GM23338 (cell line): Measurements from ENCODE around the gene CTDSPL. TPM values are rescaled to one million over a fixed set of nuclear protein-coding genes. Genes with fewer than 3 reads are reported as not detected.

Experiments
- ATAC-seq: fragments of 200-7000 bp; cut with Tn5 transposase; 3 replicates; pipeline ENCODE4 v1.9.1; 2020
- DNase-seq: peaks from one replicate; pipeline ENCODE4 v3.0.0-alpha.2; 2015; ENCODE audit warnings: low spot score
- H2AFZ ChIP-seq: fragments of 200-600 bp; sonication (generic); 2 replicates; pipeline ENCODE4 v1.8.0; 2016; ENCODE audit warnings: antibody characterized with exemption, mild to moderate bottlenecking, moderate library complexity
- H3F3A ChIP-seq: fragments of 200-600 bp; sonication (generic); replicated peaks from 2 replicates; pipeline ENCODE4 v1.8.0; 2017; ENCODE audit warnings: antibody characterized with exemption, mixed run types, low read depth
- H3K27ac ChIP-seq: fragments of 200-600 bp; sonication (generic); 2 replicates; pipeline ENCODE4 v1.6.1; 2016; ENCODE audit warnings: low read depth
- H3K27me3 ChIP-seq: fragments of 200-600 bp; sonication (generic); 2 replicates; pipeline ENCODE4 v1.8.0; 2016; ENCODE audit warnings: mild to moderate bottlenecking, mixed run types, moderate library complexity; ENCODE audit not compliant: insufficient read depth
- H3K36me3 ChIP-seq: fragments of 200-600 bp; sonication (generic); 2 replicates; pipeline ENCODE4 v1.8.0; 2016; ENCODE audit warnings: mild to moderate bottlenecking; ENCODE audit not compliant: insufficient read depth
- H3K4me1 ChIP-seq: fragments of 200-600 bp; sonication (generic); 2 replicates; pipeline ENCODE4 v1.8.0; 2016; ENCODE audit warnings: mild to moderate bottlenecking, moderate library complexity; ENCODE audit not compliant: insufficient read depth
- H3K4me2 ChIP-seq: fragments of 200-600 bp; sonication (generic); 2 replicates; pipeline ENCODE4 v1.7.1; 2017; ENCODE audit warnings: mixed run types
- H3K4me3 ChIP-seq: fragments of 200-600 bp; sonication (generic); 2 replicates; pipeline ENCODE4 v1.6.1; 2016; ENCODE audit warnings: mixed run types
- H3K79me2 ChIP-seq: fragments of 200-600 bp; sonication (generic); replicated peaks from 2 replicates; pipeline ENCODE4 v1.8.0; 2017; ENCODE audit warnings: mild to moderate bottlenecking; ENCODE audit not compliant: insufficient read depth
- H3K9me2 ChIP-seq: fragments of 200-600 bp; sonication (generic); 2 replicates; pipeline ENCODE4 v1.8.0; 2017; ENCODE audit not compliant: insufficient read depth
- H4K20me1 ChIP-seq: fragments of 200-600 bp; sonication (generic); replicated peaks from 2 replicates; pipeline ENCODE4 v1.8.0; 2017; ENCODE audit warnings: mild to moderate bottlenecking; ENCODE audit not compliant: insufficient read depth
- H3K27ac Mint-ChIP-seq: 2 replicates; pipeline ENCODE4 v1.8.0; 2020; ENCODE audit warnings: inconsistent platforms, mild to moderate bottlenecking, moderate library complexity, mixed read lengths
- H3K27me3 Mint-ChIP-seq: 3 replicates; pipeline ENCODE4 v1.8.0; 2022; ENCODE audit warnings: low read depth, mild to moderate bottlenecking, moderate library complexity, mixed read lengths, inconsistent platforms; ENCODE audit not compliant: insufficient read depth, poor library complexity
- H3K36me3 Mint-ChIP-seq: 3 replicates; pipeline ENCODE4 v1.8.0; 2021; ENCODE audit warnings: low read depth, mild to moderate bottlenecking, inconsistent platforms, moderate library complexity, mixed read lengths
- H3K4me1 Mint-ChIP-seq: 3 replicates; pipeline ENCODE4 v1.8.0; 2020; ENCODE audit warnings: mild to moderate bottlenecking, inconsistent platforms, mixed read lengths
- H3K4me3 Mint-ChIP-seq: 3 replicates; pipeline ENCODE4 v1.8.0; 2021; ENCODE audit warnings: moderate library complexity, mild to moderate bottlenecking, inconsistent platforms, mixed read lengths
- H3K9me3 Mint-ChIP-seq: 3 replicates; pipeline ENCODE4 v1.8.0; 2020; ENCODE audit warnings: moderate library complexity, mild to moderate bottlenecking, inconsistent platforms, mixed read lengths
- CREB1 ChIP-seq: fragments of 250-450 bp; sonication (Bioruptor Pico); IDR thresholded peaks from 2 replicates; pipeline ENCODE4 v1.5.0; 2020; ENCODE audit warnings: low read depth, mild to moderate bottlenecking, moderate library complexity
- EZH2phosphoT487 ChIP-seq: fragments of 200-600 bp; sonication (generic); IDR thresholded peaks from one replicate; pipeline ENCODE4 v1.8.1; 2018; ENCODE audit warnings: antibody characterized with exemption; ENCODE audit not compliant: unreplicated experiment
- JUNB ChIP-seq: IDR thresholded peaks from one replicate; pipeline ENCODE4 v1.6.1; 2016; ENCODE audit warnings: antibody characterized with exemption; ENCODE audit not compliant: unreplicated experiment
- NANOG ChIP-seq: IDR thresholded peaks from 2 replicates; pipeline ENCODE4 v1.6.1; 2016; ENCODE audit warnings: antibody characterized with exemption, borderline replicate concordance
- POLR2AphosphoS5 ChIP-seq: IDR thresholded peaks from 2 replicates; pipeline ENCODE4 v1.6.1; 2016; ENCODE audit warnings: antibody characterized with exemption, low read depth
- ZNF114 ChIP-seq: fragments of 250-450 bp; sonication (Bioruptor Pico); IDR thresholded peaks from 2 replicates; pipeline ENCODE4 v1.5.0; 2020; ENCODE audit warnings: mild to moderate bottlenecking, moderate library complexity
- ZNF331 ChIP-seq: fragments of 250-450 bp; sonication (Bioruptor Pico); IDR thresholded peaks from 2 replicates; pipeline ENCODE4 v1.5.0; 2020; ENCODE audit warnings: low read depth, mild to moderate bottlenecking, moderate library complexity
- polyA plus RNA-seq: library from polyadenylated mRNA; unstranded; fragments of >200 nt; fragmentation: Nextera tagmentation; extraction: Ambion mirVana; gene quantifications from 2 replicates; pipeline ENCODE4 v1.2.1, GENCODE V29; 2016
- total RNA-seq: library from RNA; depleted of rRNA; stranded (reverse); fragments of >200 nt; shearing (Covaris generic); gene quantifications from 2 replicates; pipeline ENCODE4 v1.2.3, GENCODE V29; 2014
- TF ChIP-seq, protein P1 (sequence below): fragments of 250-450 bp; sonication (Bioruptor Pico); IDR thresholded peaks from 2 replicates; pipeline ENCODE4 v1.5.0; 2020; ENCODE audit warnings: mild to moderate bottlenecking, moderate library complexity
- TF ChIP-seq, protein P2 (sequence below), 2 experiments: fragments of 200-600 bp in 1 of 2; sonication (generic) in 1 of 2; conservative IDR thresholded peaks; 2 replicates each; pipeline versions ENCODE4 v1.5.1 to v1.6.1; 2016 to 2017; ENCODE audit warnings: antibody characterized with exemption in 2 of 2, low read depth in 2 of 2, mild to moderate bottlenecking in 2 of 2, moderate library complexity in 1 of 2

The CTDSPL gene
- total and polyA plus RNA-seq, 2 experiments from 2014 or later, result 23.2 to 42.0 TPM

DNA sequence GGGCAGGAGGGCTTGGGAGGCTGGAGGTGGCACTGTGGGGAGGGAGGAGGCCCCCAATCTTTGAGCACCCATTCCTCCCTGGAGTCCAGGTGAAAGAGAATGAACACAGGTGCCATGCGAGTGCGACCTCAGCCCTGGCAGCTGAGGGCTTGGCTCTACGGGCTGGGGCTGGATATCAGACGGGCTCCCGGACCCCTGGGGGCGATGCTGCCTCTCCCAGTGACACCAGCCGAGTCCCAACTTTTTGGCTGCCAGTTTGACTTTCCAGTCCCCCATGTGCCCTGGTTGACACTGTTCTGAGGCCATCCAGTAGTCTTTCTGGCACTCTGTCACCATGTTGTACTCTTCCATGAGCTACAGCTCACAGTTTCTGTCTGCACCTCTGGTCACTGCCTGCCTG is 130.1 kb downstream of the CTDSPL start:
- TF ChIP-seq ZNF331, result no peak
- TF ChIP-seq NANOG, result no peak
- TF ChIP-seq POLR2AphosphoS5, result no peak
- no peak for TF ChIP-seq JUNB
- ATAC-seq (no peak), DNase-seq (no peak)
- H3K27me3 ChIP-seq, result no peaks in the 10 kb centered on the region
- H3K4me2 ChIP-seq, result no peak overlapping the region
- H3K4me1 ChIP-seq, result peaks cover 11% of the 10 kb centered on the region; the same call in 1 of the 2 replicates
- peak overlapping the region; percentile 96 for H2AFZ ChIP-seq
- no peak overlapping the region for H3K4me3 ChIP-seq
- H3K36me3 ChIP-seq, result no peaks in the 10 kb centered on the region
- no peak overlapping the region for H3K27ac ChIP-seq
- no peak overlapping the region for H3K27ac Mint-ChIP-seq
- H3F3A ChIP-seq, result peaks cover 4% of the 10 kb centered on the region; the same call in 1 of the 2 replicates
- H3K27me3 Mint-ChIP-seq, result peaks cover 20% of the 10 kb centered on the region
- H3K79me2 ChIP-seq, result no peaks in the 10 kb centered on the region
- H4K20me1 ChIP-seq, result no peaks in the 10 kb centered on the region
- H3K4me3 Mint-ChIP-seq, result no peak overlapping the region
- peaks cover 12% of the 10 kb centered on the region; the same call in 2 of the 3 replicates for H3K4me1 Mint-ChIP-seq
- H3K9me3 Mint-ChIP-seq, result no peaks in the 10 kb centered on the region
- H3K9me2 ChIP-seq, result no peaks in the 10 kb centered on the region
- no peaks in the 10 kb centered on the region for H3K36me3 Mint-ChIP-seq

DNA sequence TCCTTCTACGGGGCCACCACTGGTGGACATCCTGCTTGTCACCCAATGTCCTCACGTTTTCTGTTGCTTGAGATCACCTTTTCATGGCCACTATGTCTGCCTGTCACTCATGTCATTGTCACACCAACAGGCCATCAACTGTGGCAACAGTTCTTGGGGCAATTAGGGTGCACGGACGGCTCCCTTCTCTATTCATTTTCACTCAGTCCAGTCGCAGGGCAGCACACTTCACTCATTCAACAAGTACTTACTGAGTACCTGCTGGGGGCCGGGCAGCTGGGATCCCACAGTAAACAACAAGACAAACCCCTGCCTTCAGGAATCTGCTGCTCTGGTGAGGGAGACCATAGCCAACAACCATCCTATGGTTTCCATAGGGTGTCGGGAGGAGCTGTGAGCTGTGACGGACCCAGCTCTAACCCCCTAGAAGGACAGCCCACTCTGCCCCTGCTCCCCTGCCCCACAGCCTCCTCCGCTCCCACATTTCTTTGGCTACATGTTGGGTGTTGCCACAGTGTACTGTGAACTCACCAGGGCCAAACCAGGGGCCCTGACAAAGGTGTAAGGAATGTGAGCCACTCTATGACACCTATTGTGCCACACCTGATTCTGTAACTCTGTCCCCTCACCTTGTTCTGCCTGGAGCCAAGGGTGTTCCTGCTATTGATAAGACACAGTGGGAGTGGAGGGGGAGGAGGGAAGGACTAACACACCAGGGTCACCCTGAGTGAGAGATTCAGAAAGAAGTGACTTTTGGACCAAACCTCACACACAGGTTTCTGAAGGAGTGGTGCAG is 130.8 kb downstream of the CTDSPL start:
- ATAC-seq, result no peak
- Mint-ChIP-seq H3K27ac (no peak overlapping the region), H3K27me3 (peaks cover 24% of the 10 kb centered on the region), H3K4me3 (no peak overlapping the region), H3K4me1 (peaks cover 12% of the 10 kb centered on the region; the same call in 2 of the 3 replicates), H3K9me3 (no peaks in the 10 kb centered on the region), H3K36me3 (no peaks in the 10 kb centered on the region)
- Histone ChIP-seq H3K36me3 (no peaks in the 10 kb centered on the region), H3K4me2 (no peak overlapping the region), H3K9me2 (no peaks in the 10 kb centered on the region), H3F3A (peaks cover 4% of the 10 kb centered on the region; the same call in 1 of the 2 replicates), H3K4me3 (no peak overlapping the region), H2AFZ (no peak overlapping the region; the same call in 1 of the 2 replicates), H3K27ac (no peak overlapping the region), H3K27me3 (no peaks in the 10 kb centered on the region), H4K20me1 (no peaks in the 10 kb centered on the region), H3K79me2 (no peaks in the 10 kb centered on the region), H3K4me1 (peaks cover 11% of the 10 kb centered on the region; the same call in 1 of the 2 replicates)
- DNase-seq, result no peak
- TF ChIP-seq JUNB (no peak), NANOG (no peak), CREB1 (CRISPR knock-in tag) (no peak), ZNF114 (no peak), EZH2phosphoT487 (no peak)
- TF ChIP-seq, protein P1, sequence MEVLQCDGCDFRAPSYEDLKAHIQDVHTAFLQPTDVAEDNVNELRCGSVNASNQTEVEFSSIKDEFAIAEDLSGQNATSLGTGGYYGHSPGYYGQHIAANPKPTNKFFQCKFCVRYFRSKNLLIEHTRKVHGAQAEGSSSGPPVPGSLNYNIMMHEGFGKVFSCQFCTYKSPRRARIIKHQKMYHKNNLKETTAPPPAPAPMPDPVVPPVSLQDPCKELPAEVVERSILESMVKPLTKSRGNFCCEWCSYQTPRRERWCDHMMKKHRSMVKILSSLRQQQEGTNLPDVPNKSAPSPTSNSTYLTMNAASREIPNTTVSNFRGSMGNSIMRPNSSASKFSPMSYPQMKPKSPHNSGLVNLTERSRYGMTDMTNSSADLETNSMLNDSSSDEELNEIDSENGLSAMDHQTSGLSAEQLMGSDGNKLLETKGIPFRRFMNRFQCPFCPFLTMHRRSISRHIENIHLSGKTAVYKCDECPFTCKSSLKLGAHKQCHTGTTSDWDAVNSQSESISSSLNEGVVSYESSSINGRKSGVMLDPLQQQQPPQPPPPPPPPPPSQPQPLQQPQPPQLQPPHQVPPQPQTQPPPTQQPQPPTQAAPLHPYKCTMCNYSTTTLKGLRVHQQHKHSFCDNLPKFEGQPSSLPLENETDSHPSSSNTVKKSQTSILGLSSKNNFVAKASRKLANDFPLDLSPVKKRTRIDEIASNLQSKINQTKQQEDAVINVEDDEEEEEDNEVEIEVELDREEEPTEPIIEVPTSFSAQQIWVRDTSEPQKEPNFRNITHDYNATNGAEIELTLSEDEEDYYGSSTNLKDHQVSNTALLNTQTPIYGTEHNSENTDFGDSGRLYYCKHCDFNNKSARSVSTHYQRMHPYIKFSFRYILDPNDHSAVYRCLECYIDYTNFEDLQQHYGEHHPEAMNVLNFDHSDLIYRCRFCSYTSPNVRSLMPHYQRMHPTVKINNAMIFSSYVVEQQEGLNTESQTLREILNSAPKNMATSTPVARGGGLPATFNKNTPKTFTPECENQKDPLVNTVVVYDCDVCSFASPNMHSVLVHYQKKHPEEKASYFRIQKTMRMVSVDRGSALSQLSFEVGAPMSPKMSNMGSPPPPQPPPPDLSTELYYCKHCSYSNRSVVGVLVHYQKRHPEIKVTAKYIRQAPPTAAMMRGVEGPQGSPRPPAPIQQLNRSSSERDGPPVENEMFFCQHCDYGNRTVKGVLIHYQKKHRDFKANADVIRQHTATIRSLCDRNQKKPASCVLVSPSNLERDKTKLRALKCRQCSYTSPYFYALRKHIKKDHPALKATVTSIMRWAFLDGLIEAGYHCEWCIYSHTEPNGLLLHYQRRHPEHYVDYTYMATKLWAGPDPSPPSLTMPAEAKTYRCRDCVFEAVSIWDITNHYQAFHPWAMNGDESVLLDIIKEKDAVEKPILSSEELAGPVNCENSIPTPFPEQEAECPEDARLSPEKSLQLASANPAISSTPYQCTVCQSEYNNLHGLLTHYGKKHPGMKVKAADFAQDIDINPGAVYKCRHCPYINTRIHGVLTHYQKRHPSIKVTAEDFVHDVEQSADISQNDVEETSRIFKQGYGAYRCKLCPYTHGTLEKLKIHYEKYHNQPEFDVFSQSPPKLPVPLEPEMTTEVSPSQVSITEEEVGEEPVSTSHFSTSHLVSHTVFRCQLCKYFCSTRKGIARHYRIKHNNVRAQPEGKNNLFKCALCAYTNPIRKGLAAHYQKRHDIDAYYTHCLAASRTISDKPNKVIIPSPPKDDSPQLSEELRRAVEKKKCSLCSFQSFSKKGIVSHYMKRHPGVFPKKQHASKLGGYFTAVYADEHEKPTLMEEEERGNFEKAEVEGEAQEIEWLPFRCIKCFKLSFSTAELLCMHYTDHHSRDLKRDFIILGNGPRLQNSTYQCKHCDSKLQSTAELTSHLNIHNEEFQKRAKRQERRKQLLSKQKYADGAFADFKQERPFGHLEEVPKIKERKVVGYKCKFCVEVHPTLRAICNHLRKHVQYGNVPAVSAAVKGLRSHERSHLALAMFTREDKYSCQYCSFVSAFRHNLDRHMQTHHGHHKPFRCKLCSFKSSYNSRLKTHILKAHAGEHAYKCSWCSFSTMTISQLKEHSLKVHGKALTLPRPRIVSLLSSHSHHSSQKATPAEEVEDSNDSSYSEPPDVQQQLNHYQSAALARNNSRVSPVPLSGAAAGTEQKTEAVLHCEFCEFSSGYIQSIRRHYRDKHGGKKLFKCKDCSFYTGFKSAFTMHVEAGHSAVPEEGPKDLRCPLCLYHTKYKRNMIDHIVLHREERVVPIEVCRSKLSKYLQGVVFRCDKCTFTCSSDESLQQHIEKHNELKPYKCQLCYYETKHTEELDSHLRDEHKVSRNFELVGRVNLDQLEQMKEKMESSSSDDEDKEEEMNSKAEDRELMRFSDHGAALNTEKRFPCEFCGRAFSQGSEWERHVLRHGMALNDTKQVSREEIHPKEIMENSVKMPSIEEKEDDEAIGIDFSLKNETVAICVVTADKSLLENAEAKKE (CRISPR knock-in tag), result no peak
- TF ChIP-seq, protein P2, sequence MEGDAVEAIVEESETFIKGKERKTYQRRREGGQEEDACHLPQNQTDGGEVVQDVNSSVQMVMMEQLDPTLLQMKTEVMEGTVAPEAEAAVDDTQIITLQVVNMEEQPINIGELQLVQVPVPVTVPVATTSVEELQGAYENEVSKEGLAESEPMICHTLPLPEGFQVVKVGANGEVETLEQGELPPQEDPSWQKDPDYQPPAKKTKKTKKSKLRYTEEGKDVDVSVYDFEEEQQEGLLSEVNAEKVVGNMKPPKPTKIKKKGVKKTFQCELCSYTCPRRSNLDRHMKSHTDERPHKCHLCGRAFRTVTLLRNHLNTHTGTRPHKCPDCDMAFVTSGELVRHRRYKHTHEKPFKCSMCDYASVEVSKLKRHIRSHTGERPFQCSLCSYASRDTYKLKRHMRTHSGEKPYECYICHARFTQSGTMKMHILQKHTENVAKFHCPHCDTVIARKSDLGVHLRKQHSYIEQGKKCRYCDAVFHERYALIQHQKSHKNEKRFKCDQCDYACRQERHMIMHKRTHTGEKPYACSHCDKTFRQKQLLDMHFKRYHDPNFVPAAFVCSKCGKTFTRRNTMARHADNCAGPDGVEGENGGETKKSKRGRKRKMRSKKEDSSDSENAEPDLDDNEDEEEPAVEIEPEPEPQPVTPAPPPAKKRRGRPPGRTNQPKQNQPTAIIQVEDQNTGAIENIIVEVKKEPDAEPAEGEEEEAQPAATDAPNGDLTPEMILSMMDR (conservative IDR thresholded peaks at IDR 0.05; ENCODE audit: low read depth in 2 of 2), result no peak
